ENCODE results near the gene UQCC5. TPM values are rescaled to one million over a fixed set of nuclear protein-coding genes. Genes with fewer than 3 reads are reported as not detected.
A peak's percentile ranks its signal among the peaks of the same experiment; 100 is the strongest.

UQCC5 gene
- total RNA-seq, 2 experiments from 2014 or later, result 2.8 to 8.3 TPM

DNA sequence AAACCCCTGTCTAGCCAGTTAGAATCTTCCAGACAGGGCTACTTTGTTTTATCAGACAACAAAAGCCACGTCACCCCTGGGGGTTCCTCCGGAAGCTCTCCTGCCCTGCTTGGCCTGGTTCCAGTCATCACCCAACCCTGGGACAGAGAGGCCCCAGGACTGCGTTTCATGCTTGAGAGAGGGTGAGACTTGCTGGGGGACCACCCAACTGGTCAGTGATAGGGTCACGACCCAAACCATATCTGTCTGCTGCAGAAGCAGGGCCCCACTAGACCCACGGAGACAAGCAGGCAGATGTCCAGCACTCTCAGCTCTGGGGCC is 3.9 kb upstream of the UQCC5 start:
- ChIA-PET CTCF (no interaction called here), POLR2A (no interaction called here)
- Mint-ChIP-seq H3K36me3 (ENCODE audit: low read depth) (peaks cover 6% of the 10 kb centered on the region), H3K4me3 (peak overlapping the region; percentile 69), H3K27me3 (no peaks in the 10 kb centered on the region), H3K4me1 (ENCODE audit: low read depth) (peaks cover 20% of the 10 kb centered on the region), H3K27ac (no peak overlapping the region), H3K9me3 (no peaks in the 10 kb centered on the region)
- TF ChIP-seq, protein P1, sequence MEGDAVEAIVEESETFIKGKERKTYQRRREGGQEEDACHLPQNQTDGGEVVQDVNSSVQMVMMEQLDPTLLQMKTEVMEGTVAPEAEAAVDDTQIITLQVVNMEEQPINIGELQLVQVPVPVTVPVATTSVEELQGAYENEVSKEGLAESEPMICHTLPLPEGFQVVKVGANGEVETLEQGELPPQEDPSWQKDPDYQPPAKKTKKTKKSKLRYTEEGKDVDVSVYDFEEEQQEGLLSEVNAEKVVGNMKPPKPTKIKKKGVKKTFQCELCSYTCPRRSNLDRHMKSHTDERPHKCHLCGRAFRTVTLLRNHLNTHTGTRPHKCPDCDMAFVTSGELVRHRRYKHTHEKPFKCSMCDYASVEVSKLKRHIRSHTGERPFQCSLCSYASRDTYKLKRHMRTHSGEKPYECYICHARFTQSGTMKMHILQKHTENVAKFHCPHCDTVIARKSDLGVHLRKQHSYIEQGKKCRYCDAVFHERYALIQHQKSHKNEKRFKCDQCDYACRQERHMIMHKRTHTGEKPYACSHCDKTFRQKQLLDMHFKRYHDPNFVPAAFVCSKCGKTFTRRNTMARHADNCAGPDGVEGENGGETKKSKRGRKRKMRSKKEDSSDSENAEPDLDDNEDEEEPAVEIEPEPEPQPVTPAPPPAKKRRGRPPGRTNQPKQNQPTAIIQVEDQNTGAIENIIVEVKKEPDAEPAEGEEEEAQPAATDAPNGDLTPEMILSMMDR (IDR thresholded peaks at IDR 0.05), result no peak
- ATAC-seq (ENCODE audit: poor library complexity) (no peak), DNase-seq (peak in 8 of 14 experiments; percentile 8 to 63 (median 22))
- Histone ChIP-seq H3K36me3 (ENCODE audit: insufficient read depth, low read length) (no peaks in the 10 kb centered on the region), H3K9me3 (ENCODE audit: control insufficient read depth in 1 of 2, insufficient read depth in 1 of 2, low read length in 2 of 2) (no peaks in the 10 kb centered on the region), H3K27ac (ENCODE audit: low read depth in 1 of 2, low read length in 2 of 2) (no peak overlapping the region), H3K4me3 (ENCODE audit: low read length) (peak overlapping the region; percentile 57), H3K4me1 (ENCODE audit: insufficient read depth, low read length) (peaks cover 39% of the 10 kb centered on the region), H3K27me3 (ENCODE audit: control insufficient read depth in 1 of 2, insufficient read depth in 2 of 2, low read length in 2 of 2) (peaks cover 0 to 3% of the 10 kb centered on the region in 2 experiments)
- intact Hi-C loops (cut with DNase I, micrococcal nuclease), result loop anchor here in 1 of 2 experiments (10.0 kb wide), 3 partner anchors 338 to 1968 kb away; partner anchors contain the start of genes ALAS1, C3orf18, HEMK1 and STIMATE

DNA sequence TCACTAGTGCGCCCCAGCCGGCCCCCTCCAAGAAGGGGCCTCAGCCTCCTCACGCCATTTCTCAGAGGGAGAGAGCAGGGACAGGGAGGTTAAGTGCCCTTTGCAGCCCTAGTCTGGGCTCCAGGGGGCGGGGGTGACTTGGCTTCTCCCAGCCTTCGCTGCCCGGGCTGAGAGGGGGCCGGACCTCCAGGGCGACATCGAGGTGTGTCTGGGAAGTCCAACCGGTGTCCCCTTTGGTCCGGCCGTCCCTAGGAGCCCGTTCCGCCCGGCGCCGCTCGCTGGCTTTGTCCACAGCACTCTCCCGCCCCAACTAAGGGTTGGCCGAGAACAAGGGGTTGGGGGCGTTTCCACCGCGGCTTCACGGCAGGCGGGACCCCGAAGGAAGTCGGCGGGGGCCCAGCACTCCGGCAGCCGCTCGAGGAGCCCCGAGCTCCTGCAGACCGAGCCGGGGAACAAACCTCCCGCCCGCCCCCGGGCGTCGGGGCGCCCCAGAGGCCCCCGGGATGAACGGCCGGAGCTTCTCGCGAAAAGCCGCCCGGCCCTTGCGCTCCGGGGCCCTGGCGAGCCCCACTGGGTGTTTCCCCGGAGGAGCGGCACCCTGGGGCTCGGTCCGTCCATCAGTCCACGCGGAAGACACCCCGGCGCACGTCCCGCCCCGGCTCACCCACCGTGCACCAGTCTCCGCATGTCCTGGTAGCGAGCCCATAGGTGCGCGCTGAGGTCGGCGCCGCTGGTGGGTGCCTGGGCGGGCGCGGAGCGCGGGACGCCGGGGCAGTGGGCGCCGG is 3.4 kb upstream of the UQCC5 start:
- Mint-ChIP-seq H3K36me3 (ENCODE audit: low read depth) (peaks cover 12% of the 10 kb centered on the region), H3K4me1 (ENCODE audit: low read depth) (peaks cover 26% of the 10 kb centered on the region), H3K27me3 (no peaks in the 10 kb centered on the region), H3K9me3 (no peaks in the 10 kb centered on the region), H3K4me3 (peak overlapping the region; percentile 69), H3K27ac (no peak overlapping the region)
- H3K27ac ChIP-seq (ENCODE audit: low read depth in 1 of 2, low read length in 2 of 2), result no peak overlapping the region
- DNase-seq, result peak in 8 of 14 experiments; percentile 7 to 58 (median 34)
- peaks cover 44% of the 10 kb centered on the region for H3K4me1 ChIP-seq (ENCODE audit: insufficient read depth, low read length)
- H3K4me3 ChIP-seq (ENCODE audit: low read length), result peak overlapping the region; percentile 57
- no peak for ATAC-seq (ENCODE audit: poor library complexity)
- ChIA-PET POLR2A (no interaction called here), CTCF (no interaction called here)
- H3K36me3 ChIP-seq (ENCODE audit: insufficient read depth, low read length), result no peaks in the 10 kb centered on the region
- TF ChIP-seq, protein P1 (IDR thresholded peaks at IDR 0.05), result no peak
- peaks cover 0 to 3% of the 10 kb centered on the region in 2 experiments for H3K27me3 ChIP-seq (ENCODE audit: control insufficient read depth in 1 of 2, insufficient read depth in 2 of 2, low read length in 2 of 2)
- no peaks in the 10 kb centered on the region for H3K9me3 ChIP-seq (ENCODE audit: control insufficient read depth in 1 of 2, insufficient read depth in 1 of 2, low read length in 2 of 2)
- intact Hi-C loops (cut with DNase I, micrococcal nuclease), result loop anchor here in 1 of 2 experiments (10.0 kb wide), 3 partner anchors 338 to 1968 kb away; partner anchors contain the start of genes ALAS1, C3orf18, HEMK1 and STIMATE

DNA sequence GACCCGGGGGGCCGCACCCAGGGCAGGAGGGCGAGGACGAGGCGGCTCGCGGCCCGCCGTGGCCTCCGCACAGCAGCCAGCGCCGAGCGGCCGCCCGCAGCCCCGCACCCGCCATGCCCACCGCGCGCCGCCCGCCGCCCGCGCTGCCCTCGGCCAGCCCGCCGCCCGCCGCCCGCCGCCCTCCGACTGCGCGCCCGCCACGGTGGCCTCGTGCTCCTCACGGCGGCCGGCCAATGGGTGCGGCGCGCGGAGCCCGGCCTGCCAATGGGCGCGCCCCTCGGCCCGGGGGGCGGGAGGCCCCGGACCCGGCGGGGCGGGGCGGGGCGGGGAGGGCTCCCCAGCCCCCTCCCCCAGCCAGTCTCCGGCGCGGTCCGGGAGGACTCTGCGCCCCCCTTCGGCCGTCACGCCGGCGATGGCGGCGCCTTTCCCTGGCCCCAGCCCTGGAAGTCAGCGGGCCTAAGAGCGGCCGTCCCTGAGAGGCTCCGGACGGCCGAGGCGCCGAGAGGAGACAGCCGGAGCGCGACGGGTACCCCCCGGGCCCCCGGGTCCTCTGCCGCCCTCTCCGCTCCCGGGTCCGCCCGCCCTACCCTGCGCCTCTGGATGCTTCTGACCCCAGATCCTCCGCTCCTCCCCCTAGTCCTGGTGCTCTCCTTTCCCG is 2.7 kb upstream of the UQCC5 start, which contains the start of gene NT5DC2:
Gene NT5DC2 (minus strand): TSS at position 235 of the 658 bp plus-strand sequence. CDS start 120 bp downstream, at position 115.
- TF ChIP-seq, protein P1 (IDR thresholded peaks at IDR 0.05), result no peak
- H3K4me1 Mint-ChIP-seq (ENCODE audit: low read depth), result peaks cover 33% of the 10 kb centered on the region
- ChIA-PET POLR2A (no interaction called here), CTCF (no interaction called here)
- H3K9me3 ChIP-seq (ENCODE audit: control insufficient read depth in 1 of 2, insufficient read depth in 1 of 2, low read length in 2 of 2), result no peaks in the 10 kb centered on the region
- intact Hi-C loops (cut with DNase I, micrococcal nuclease), result loop anchor here in 1 of 2 experiments (2.0 to 10.0 kb wide), 4 partner anchors 77 to 1969 kb away; partner anchors contain the start of genes ALAS1, C3orf18, HEMK1 and STIMATE
- ATAC-seq (ENCODE audit: poor library complexity), result peak; percentile 10
- H3K27me3 Mint-ChIP-seq, result no peaks in the 10 kb centered on the region
- no peak within 1 kb of the TSS for H3K27ac Mint-ChIP-seq
- H3K4me3 Mint-ChIP-seq, result peak within 1 kb of the TSS; percentile 99
- peak within 1 kb of the TSS; percentile 57 for H3K4me3 ChIP-seq (ENCODE audit: low read length)
- H3K27ac ChIP-seq (ENCODE audit: low read depth in 1 of 2, low read length in 2 of 2), result no peak within 1 kb of the TSS
- H3K36me3 ChIP-seq (ENCODE audit: insufficient read depth, low read length), result no peaks in the 10 kb centered on the region
- peaks cover 51% of the 10 kb centered on the region for H3K4me1 ChIP-seq (ENCODE audit: insufficient read depth, low read length)
- H3K36me3 Mint-ChIP-seq (ENCODE audit: low read depth), result peaks cover 14% of the 10 kb centered on the region
- DNase-seq, result peak in 12 of 14 experiments; percentile 18 to 82 (median 61)
- no peaks in the 10 kb centered on the region for H3K9me3 Mint-ChIP-seq
- peaks cover 0 to 3% of the 10 kb centered on the region in 2 experiments for H3K27me3 ChIP-seq (ENCODE audit: control insufficient read depth in 1 of 2, insufficient read depth in 2 of 2, low read length in 2 of 2)

Measured in CD4-positive, alpha-beta T cell (primary cell).